OCI-LY1 (cell line): ENCODE data around the gene KREMEN2.

Experiments used
- H2AFZ ChIP-seq: fragments of 200-600 bp; sonication (generic), shearing (Covaris generic); 2 replicates; pipeline ENCODE4 v1.6.0; 2014; ENCODE audit warnings: antibody characterized with exemption, mild to moderate bottlenecking, low read length
- H3F3A ChIP-seq: fragments of 200-600 bp; sonication (generic), shearing (Covaris generic); 2 replicates; pipeline ENCODE4 v1.6.0; 2014; ENCODE audit warnings: mild to moderate bottlenecking, antibody characterized with exemption, low read length, moderate library complexity; ENCODE audit not compliant: insufficient read depth
- H3K27ac ChIP-seq: fragments of 200-600 bp; sonication (generic); 2 replicates; pipeline ENCODE4 v1.5.1; 2014; ENCODE audit warnings: low read length, mixed run types, mild to moderate bottlenecking, low read depth; ENCODE audit not compliant: poor library complexity, severe bottlenecking
- H3K27me3 ChIP-seq: fragments of 200-600 bp; sonication (generic); 2 replicates; pipeline ENCODE4 v1.6.0; 2014; ENCODE audit warnings: antibody characterized with exemption, mild to moderate bottlenecking, low read length, moderate library complexity; ENCODE audit not compliant: insufficient read depth
- H3K36me3 ChIP-seq: fragments of 200-600 bp; sonication (generic); 2 replicates; pipeline ENCODE4 v1.6.1; 2014; ENCODE audit warnings: mild to moderate bottlenecking, antibody characterized with exemption, low read length, moderate library complexity, mixed read lengths; ENCODE audit not compliant: insufficient read depth
- H3K4me1 ChIP-seq: fragments of 200-600 bp; sonication (generic); 2 replicates; pipeline ENCODE4 v1.5.1; 2014; ENCODE audit warnings: mild to moderate bottlenecking, low read length, moderate library complexity; ENCODE audit not compliant: insufficient read depth, severe bottlenecking
- H3K4me2 ChIP-seq: fragments of 200-600 bp; sonication (generic), shearing (Covaris generic); 2 replicates; pipeline ENCODE4 v1.6.1; 2014; ENCODE audit warnings: low read length
- H3K4me3 ChIP-seq: fragments of 200-600 bp; sonication (generic); 2 replicates; pipeline ENCODE4 v1.5.1; 2014; ENCODE audit warnings: low read length, low read depth, mild to moderate bottlenecking, mixed read lengths; ENCODE audit not compliant: poor library complexity, severe bottlenecking
- H3K79me2 ChIP-seq: fragments of 200-600 bp; shearing (Covaris generic); 2 replicates; pipeline ENCODE4 v1.6.1; 2016; ENCODE audit warnings: mixed run types, low read length, mixed read lengths; ENCODE audit not compliant: insufficient read depth
- H3K9ac ChIP-seq: fragments of 200-600 bp; sonication (generic), shearing (Covaris generic); 2 replicates; pipeline ENCODE4 v1.6.1; 2014; ENCODE audit warnings: mild to moderate bottlenecking, low read length, mixed read lengths
- H3K9me2 ChIP-seq: fragments of 200-600 bp; sonication (generic), shearing (Covaris generic); 2 replicates; pipeline ENCODE4 v1.6.1; 2014; ENCODE audit warnings: low read depth, mild to moderate bottlenecking, low read length, mixed read lengths
- H3K9me3 ChIP-seq: fragments of 200-600 bp; shearing (Covaris generic); 2 replicates; pipeline ENCODE4 v1.6.1; 2014; ENCODE audit warnings: low read length, mixed read lengths
- H4K20me1 ChIP-seq: fragments of 200-600 bp; sonication (generic), shearing (Covaris generic); 2 replicates; pipeline ENCODE4 v1.6.0; 2016; ENCODE audit warnings: mild to moderate bottlenecking, low read length; ENCODE audit not compliant: insufficient read depth
- CTCF ChIP-seq: fragments of 200-600 bp; sonication (generic), shearing (Covaris generic); IDR thresholded peaks from 2 replicates; pipeline ENCODE4 v1.5.1; 2017; ENCODE audit warnings: mild to moderate bottlenecking, antibody characterized with exemption, low read length, moderate library complexity, mixed read lengths
- EZH2 ChIP-seq: fragments of 200-600 bp; sonication (generic), shearing (Covaris generic); IDR thresholded peaks from 2 replicates; pipeline ENCODE4 v1.8.0; 2017; ENCODE audit warnings: borderline replicate concordance, mixed run types, mild to moderate bottlenecking, antibody characterized with exemption, low read length, moderate library complexity, mixed read lengths

KREMEN2 gene

GRCh38 chr16:2976201-2976600 is 12.1 kb downstream of the KREMEN2 start:
- H2AFZ ChIP-seq: no peak overlapping the region
- H4K20me1 ChIP-seq: no peaks in the 10 kb centered on the region
- H3K4me1 ChIP-seq: peaks cover 63% of the 10 kb centered on the region
- H3K79me2 ChIP-seq: peaks cover 3% of the 10 kb centered on the region; the same call in 1 of the 2 replicates
- H3K9ac ChIP-seq: no peak overlapping the region
- H3K27ac ChIP-seq: no peak overlapping the region
- no peak overlapping the region for H3K4me2 ChIP-seq
- TF ChIP-seq EZH2: no peak
- TF ChIP-seq CTCF: no peak
- peaks cover 72% of the 10 kb centered on the region for H3K36me3 ChIP-seq
- no peaks in the 10 kb centered on the region for H3K27me3 ChIP-seq
- no peaks in the 10 kb centered on the region for H3K9me2 ChIP-seq
- no peaks in the 10 kb centered on the region for H3K9me3 ChIP-seq
- H3F3A ChIP-seq: no peaks in the 10 kb centered on the region
- no peak overlapping the region for H3K4me3 ChIP-seq

- Histone ChIP-seq H3K36me3 (peaks cover 67% of the 10 kb centered on the region), H3K79me2 (peaks cover 3% of the 10 kb centered on the region; the same call in 1 of the 2 replicates), H3K27me3 (no peaks in the 10 kb centered on the region), H3F3A (no peaks in the 10 kb centered on the region), H3K4me3 (no peak overlapping the region), H3K4me1 (peaks cover 60% of the 10 kb centered on the region), H4K20me1 (no peaks in the 10 kb centered on the region), H2AFZ (no peak overlapping the region), H3K9ac (no peak overlapping the region), H3K4me2 (no peak overlapping the region), H3K27ac (no peak overlapping the region), H3K9me3 (no peaks in the 10 kb centered on the region), H3K9me2 (no peaks in the 10 kb centered on the region)
- TF ChIP-seq EZH2: no peak
- no peak for TF ChIP-seq CTCF
These were observed 12.6 kb downstream of the KREMEN2 start for GRCh38 chr16:2976673-2977072.

GRCh38 chr16:2977440-2977839 is 13.4 kb downstream of the KREMEN2 start:
- Histone ChIP-seq H3K79me2 (peaks cover 3% of the 10 kb centered on the region; the same call in 1 of the 2 replicates), H3K36me3 (peaks cover 59% of the 10 kb centered on the region)

More at GRCh38 chr16:2977440-2977839, 13.4 kb downstream of the KREMEN2 start:
- Histone ChIP-seq H4K20me1 (no peaks in the 10 kb centered on the region), H3K9ac (no peak overlapping the region; the same call in 1 of the 2 replicates), H3K9me3 (no peaks in the 10 kb centered on the region), H2AFZ (no peak overlapping the region), H3F3A (no peaks in the 10 kb centered on the region), H3K27ac (no peak overlapping the region), H3K4me2 (peak overlapping the region; percentile 40), H3K27me3 (no peaks in the 10 kb centered on the region), H3K4me1 (peaks cover 53% of the 10 kb centered on the region), H3K9me2 (no peaks in the 10 kb centered on the region), H3K4me3 (no peak overlapping the region)
- TF ChIP-seq CTCF: no peak
- TF ChIP-seq EZH2: no peak
